Stimulated activated CD4-positive, alpha-beta T cell treated with anti-CD3 and anti-CD28 coated beads, Interleukin-15, amount 100 ng/mL, for 48 hours (primary cell): ENCODE results near the gene FRMD6.

Experiments used
- DNase-seq, 2 donors: peaks; one replicate each; pipeline ENCODE4 v3.0.0-alpha.2; 2020; ENCODE audit warnings: low read depth in 2 of 2

FRMD6 gene

DNA sequence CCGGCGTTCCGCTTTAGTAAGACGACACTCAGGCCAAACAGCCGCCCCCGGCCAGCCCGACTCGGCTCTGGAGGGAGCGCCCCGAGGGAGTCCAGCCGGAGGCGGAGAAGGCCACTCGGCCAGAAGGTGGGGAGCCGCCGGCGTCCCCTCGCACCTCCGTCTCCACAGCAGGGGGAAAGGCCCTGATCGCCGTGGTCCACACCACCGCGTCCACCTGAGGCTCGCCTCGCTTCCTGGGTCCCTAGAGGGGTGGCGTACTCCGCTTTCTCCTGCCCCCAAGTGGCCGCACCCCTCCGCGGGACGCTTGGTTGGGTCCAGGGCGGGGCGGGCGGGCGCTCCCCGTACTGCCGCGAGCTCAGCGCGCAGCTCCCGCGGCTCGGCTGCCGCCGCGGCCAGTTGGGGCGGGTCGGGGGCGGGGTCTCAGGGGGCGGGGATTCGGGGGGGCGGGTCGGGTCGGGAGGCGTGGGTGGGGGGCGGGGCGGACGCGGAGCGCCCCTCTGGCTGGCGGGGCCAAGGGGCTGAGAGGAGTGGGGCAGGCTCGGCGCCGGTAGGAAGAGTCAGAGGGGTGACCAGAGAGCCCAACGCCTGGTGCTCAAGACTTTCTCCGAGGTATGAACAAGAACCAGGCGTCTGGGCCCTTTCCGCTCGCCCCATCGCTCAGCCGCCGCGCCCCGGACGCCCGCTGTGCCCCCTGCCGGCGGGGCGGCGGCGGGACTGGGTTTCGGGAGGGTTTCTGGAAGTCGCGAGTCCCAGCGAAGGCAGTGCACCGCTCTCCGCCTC lies at the start of gene FRMD6:
Gene FRMD6, plus strand, starts transcription at position 523 of the 780 bp plus-strand sequence. CDS start 37,927 bp downstream, outside the sequence.
- DNase-seq, result peak; percentile 55 to 74

DNA sequence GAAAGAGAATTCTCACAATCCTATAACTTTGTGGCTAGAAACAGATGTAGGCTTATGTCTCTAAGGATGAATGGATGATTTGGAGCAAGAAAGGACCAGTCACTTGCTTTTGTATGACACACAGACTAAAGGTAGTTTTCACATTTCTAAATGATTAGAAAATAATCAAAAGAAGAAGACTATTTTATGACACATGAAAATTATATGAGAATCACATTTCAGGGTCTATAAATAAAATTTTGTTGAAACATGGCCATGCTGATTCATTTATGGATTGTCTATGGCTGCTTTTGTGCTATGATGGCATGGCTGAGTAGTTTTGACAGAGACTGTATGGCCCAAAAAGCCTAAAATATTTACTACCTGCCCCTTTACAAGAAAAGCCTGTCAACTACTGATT lies 49.4 kb upstream of the FRMD6 start:
- DNase-seq, result no peak

DNA sequence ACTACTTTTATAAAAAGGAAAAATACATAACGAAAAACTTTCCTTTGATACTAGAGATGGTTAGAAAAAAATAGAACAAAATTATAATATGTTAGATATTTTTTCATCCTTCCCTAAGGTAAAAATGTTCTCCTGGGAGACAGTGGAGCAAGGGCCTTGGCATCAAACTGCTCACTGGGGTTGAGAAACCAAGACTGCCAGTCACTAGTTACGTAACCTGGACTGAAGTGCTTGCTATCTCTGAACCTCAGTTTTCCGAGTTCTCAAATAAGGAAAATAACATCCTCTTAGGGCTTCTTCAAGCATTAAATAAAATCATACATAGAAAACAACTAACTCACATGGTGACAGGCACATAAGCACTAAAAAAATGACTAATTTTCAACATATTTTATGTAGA lies 48.2 kb upstream of the FRMD6 start:
- DNase-seq, result no peak

DNA sequence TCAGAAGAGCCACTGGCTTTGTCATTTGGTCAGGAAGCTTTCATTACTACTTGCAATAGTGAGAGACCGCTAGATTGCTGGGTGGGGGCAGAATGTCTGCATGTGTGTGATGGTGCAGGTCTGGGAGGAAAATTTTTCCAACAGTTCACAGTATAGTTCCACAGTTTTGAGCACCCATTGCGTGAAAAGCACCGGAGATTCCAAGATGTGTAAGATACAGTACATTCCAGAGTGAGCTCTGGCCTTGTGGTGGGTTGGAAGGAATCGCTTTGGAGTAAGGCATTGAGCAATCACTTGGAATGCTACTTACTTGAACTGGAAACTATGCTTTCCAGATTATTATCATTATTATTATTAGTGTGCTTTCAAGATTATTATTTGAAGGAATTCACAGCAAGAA lies 47.6 kb upstream of the FRMD6 start:
- DNase-seq, result no peak

DNA sequence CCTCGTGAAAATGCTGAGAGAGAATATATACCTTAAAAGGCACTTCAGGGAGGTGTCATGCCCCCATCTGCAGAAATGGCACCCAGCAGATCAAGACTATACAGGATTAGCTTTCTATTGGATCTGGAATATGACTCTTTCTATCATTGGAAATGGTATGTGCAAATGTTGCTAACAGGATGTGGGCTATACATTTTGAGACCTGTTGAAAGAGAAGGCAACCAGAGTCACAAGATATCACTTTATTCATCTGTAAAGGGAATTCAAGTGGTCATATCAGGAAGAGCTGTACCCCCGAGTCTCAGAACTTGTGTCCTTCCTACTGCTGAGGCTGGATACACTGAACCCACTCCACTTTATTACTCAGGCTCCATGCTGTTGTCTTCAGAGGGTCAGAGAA lies 46.1 kb upstream of the FRMD6 start:
- DNase-seq, result no peak

DNA sequence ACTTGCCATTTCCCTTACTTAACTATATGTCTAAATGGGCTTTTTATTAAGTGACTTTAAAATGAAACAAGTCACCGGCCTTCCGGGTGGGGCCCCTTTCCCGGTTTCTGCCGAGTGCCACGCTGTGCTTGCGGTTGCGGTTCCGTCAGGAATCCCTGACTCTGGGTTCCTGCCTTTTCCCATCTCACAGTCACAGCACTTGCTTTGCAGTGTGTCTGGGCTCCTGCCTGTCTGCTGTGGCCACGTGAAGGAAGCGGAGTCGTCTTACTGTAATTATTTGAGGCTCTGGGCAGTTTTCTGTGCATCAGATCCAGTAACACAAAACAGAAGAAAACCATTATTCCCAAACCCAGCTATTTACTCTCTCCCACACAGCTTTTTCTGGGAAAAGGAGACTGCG lies 44.0 kb upstream of the FRMD6 start:
- no peak for DNase-seq

DNA sequence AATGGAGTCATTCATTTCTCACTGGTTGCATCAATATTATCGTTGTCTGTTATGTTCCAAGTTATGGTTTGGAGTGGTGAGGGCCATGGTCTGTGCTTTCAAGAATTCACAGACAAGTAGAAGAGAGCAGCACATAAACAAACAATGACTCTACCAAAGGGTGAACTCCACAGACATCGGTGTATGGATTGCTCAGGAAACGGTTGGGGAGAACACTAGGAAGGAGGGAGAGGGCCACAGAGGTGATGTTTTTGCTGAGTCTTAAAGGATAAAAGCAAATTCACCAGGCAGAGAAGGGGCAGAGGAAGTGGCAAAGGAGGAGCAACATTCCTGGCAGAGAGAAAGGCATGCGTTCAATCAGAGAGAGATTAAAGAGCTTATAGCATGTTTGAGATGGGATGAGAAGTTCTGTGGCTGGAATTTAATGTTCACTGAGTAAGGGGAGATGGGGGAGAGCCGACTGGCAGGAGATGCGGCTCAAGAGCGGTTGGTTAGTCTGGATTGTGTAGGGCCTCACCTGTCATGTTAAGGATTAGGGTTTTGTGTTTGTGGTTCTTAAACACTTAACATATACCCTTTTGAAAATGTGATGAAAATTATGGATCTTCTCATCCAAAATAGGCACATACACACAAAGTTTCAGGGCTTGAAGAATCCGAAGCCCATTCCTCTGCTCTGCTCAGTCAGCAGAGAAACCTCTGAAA lies 42.3 kb upstream of the FRMD6 start:
- DNase-seq, result no peak

DNA sequence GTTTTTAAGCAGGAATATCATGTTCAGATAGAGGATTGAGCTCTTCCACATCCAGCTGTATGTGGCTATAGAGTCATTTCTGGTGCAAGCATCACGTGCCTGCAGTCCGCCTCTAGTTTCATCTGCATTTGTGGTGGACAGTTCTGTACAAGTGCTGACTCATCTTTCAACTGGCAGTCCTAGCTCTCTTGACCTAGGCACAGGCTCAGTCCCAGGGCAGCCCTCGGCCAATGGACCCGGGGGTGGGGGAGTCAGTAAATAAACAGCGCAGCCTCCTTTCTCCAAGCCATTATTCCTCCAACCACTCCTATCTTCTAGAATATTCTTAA lies 41.8 kb upstream of the FRMD6 start:
- no peak for DNase-seq

DNA sequence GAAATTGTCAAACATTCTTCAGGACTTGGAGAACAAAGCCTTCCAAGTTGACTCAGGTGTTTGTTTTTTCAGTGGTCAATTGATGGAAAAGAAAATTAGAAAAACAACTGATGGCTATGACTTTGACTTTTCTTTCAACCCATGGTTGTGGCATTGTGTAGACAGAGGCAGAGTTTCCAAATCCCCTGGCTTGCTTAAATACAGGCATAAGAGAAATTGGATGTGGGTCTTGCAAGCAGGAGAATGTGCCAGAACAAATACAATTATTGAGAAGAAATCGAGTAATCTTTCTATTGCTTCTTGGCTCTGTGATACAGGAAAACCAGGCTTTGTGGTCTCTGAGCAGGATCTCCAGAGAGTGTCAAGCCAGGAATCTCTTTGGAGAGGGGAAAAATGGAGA lies 40.9 kb upstream of the FRMD6 start:
- DNase-seq, result no peak

DNA sequence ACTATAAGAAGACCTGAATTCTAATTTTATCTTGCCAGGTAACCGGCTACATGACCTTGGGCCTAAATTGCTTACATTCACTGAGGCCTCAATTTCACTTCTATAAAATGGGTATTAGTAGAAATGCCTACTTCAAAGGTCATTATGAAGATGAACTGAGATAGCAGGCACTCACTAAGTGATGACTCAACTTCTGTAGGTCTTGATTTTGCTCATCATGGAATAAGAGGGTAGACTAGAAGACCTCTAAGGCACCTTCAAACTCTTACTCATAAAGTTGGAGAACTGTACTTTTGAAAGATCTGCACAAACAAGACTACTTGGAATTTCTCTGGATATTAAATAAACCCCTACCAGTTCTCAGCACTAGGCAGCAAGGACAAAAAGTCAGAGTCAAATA lies 39.3 kb upstream of the FRMD6 start:
- DNase-seq, result no peak

DNA sequence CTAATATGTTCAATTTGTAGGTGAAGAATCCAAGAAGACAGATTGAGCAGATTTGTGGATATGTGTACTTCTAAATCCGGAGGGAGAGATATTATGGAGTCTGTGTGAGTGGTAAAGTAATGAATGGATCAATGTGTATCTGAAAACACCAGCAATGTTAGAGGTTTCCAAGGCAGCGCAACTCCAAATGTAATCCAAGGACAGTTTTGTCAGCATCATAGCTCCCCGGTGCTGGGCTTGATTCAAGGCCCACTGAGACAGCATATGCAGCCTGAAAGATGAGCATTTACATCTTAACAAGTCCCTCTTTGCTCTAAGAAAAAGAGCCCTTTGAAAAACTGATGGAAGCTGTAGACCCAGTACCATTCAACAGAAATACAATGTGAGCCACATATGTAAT lies 38.3 kb upstream of the FRMD6 start:
- no peak for DNase-seq

DNA sequence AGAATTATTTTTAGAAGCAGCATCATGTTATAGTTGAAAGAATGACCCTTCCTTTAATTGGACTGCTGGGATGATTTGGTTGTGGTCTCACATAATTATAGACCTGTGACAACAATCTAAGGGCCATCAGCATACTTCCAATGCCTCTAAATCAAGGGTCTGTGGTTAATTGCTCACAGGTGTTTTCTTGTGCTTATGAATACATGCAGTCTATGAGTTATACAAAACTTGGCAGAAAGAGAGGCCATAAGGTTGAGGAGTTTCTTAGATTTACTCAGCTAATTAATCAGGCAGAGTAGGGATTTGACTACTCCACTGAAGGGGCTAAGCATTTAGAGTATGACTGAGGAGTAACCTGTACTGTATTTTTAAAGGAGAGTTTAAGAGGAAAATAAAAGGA lies 37.0 kb upstream of the FRMD6 start:
- no peak for DNase-seq

DNA sequence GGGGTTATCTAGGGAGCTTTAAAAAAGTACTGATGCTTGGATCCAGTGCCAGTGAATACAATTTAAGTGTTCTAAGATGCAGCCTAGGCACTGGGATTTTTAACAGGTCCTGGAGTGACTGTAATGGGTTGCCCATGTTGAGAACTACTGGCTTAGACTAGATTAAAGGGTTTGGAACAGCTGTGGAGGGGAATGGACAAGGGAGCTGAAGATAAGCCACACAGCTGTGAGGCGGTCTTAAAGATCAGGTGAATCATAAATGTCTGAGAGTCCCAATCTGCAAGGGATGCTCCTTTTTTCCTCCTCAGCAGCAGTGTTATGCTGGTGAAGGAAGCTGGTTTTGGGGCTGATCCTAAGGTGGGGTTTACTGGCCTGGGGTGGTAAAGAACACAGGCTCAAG lies 35.5 kb upstream of the FRMD6 start:
- no peak for DNase-seq

DNA sequence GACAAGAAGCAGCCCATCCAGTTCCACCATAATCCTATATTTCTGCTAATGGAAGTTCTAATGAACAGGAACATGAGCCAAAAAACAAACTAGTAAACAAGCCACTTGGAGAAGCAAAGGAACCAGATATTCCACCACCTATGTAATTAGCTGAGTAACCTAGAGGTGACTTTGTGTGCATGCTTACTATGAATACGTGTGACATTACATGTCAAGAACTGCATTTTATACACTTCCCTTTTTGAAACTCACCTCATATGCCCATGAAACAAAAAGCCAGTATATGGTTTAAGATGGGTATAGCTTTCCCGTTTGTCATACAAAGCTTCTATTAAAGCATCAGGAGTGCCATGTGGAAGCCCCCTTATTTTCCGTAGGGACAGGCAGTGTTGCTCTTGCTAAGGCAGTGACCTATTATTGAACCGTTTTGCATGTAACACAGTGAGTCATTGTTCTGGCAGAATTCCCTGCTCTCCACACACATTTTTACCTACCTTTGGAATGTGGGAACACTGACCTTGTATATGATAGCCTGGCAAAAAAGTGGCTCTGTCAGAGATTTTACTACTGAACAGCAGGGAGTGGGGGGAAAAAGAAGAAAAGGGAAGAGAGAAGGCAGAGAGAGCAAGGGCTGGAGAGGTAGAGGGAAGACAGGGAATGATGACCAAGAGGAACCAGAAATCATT lies 34.8 kb upstream of the FRMD6 start:
- no peak for DNase-seq

DNA sequence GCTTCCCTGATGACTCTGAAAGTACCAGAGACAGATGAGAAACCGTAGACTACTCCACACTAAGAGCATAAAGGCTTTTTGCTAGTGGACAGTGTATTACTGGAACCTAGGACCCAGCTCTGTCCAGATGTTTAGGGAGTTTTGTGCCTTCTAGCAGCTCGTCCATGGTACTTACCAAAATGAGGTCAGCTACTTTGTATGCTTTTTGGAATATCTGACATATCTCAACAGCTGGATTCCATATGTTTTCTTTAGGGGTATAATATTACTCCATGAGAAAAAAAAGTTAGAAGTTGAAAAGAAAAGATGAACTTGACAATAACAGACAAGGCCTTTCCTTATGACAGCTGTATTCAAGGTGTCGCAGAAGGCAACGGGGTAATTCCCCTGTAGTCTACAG lies 32.1 kb upstream of the FRMD6 start:
- no peak for DNase-seq

DNA sequence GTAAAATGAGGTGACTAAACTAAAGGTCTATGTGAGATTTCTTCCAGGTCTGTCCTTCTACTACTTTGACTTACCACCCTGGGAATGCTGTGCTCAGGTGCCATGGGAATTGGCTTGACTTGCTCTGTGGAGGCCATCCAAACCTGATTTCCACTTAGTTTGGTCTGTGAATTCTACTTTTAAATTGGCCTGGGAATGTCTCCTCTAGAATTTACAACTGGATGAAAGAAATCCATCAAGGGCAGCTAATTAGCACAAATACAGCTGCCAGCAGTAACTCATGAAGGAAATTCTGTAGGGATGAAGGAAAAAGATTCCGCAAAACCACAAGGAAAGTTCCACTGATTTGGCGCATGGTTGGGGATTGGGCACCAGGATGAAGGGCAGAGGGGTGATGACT lies 31.7 kb upstream of the FRMD6 start:
- no peak for DNase-seq

DNA sequence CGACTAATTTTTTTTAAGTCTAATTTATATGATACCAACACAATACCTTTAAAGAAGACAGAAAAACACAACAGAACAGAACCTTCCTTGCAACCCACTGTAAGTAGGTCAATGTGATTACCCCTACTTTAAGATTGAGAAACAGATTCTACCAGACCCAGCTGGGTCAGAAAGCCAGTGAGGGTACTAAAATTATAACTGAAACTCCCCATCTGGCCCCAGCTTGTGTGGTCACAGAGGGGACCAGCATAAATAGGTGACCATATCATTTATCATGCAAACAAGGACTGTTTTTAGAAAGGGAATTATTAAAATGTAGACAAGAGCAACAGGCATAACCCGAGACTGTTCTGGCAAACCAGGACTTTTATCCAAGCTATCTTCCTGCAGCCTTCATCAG lies 30.1 kb upstream of the FRMD6 start:
- no peak for DNase-seq

DNA sequence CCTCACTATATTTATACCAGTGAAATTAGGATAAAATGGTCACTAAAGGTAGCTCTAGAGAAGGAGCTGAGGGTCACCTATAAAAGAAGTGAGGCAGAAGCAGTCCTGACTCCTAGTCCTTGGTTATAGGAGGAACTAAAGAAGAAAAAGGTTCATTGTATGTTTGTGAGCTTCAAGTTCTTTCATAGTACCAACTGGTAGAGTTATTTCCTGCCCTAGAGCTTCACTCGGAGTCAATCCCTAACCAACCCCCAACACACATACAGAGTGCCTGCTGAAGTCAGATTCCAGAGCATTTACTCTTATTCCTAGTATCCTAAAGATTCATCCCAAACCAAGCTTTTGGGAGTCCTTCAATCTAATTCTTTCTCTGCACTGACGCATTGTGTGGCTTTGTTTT lies 29.3 kb upstream of the FRMD6 start:
- no peak for DNase-seq

DNA sequence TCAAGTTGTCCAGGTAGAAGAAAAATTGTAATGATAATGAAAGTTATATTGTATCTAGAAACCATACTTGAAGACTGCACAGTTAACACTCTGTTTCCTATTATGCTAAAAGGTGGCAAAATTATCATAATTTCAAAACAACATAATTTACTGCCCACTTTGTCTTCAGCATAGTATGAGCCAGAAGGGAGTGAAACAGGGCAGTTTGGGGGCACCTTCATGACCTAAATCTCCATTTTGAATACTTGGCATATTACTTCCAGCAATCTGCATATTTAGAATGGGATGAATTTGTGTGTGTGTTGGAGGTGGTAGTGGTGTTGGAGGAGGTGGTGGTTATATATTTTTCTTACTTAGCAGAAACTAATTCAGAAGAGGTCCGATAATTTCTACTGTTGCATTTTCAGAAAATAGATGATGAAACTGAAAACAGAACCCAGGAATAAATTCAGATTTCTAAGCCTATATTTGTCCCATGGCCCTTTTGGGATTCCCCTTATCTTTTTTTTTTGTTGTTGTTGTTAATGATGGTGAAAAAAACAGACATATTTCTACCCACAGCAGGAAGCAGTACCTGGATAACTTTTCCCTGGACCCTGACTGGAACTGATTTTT lies 26.6 kb upstream of the FRMD6 start:
- no peak for DNase-seq

DNA sequence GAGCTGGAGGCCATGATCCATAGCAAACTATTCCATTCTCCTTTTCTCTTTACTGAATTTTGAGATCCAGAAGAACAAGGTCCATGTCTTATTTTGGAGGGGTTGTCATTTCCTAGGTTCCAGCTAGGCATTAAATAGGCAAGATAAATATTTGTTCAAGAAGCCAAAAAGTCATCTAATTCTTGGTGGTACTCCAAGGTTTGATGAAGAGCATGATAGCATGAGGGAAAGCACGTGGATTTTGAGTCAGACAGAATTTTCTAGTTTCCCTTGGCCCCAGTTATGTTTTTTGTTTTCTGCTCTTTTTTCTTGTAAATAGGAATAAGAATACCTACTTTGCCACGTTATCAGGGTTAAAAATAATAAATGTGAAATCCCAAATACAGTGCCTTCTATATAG lies 25.5 kb upstream of the FRMD6 start:
- DNase-seq, result no peak

DNA sequence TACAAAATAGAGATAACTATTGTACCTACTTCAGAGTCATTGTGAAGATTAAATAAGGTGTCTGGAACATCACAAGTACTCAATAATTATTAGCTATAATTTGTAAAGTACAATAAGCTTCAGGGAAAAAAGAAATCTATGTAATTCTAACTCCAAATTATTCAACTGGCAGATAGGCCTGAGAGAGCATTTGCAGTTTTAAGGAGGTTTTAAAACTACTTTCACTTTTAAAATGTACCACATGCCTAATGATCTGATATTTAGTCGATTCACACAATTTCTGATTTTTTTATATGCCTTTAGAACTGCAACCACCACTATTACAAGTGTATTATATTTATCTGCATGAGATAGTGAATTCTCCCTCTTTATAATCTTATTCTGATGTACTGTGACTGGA lies 24.9 kb upstream of the FRMD6 start:
- no peak for DNase-seq

DNA sequence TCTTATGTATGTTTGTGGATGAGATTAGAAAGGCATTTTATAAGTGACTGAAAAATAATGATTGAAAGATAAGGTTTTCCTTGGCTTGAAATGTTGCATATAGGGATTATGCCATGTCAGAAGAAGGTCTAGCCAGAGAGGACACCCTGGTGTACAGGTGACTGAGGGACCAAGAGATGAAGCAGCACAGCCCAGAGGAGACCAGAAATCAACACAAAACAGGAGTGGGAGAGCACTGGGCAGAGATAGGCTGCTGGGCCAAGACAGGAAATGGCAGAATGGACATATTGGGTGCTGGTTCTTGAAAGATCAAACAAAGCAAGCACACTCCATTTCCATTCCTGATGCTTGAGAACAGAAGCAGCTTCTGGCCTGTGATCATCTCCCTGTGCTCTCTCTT lies 24.4 kb upstream of the FRMD6 start:
- DNase-seq, result no peak

DNA sequence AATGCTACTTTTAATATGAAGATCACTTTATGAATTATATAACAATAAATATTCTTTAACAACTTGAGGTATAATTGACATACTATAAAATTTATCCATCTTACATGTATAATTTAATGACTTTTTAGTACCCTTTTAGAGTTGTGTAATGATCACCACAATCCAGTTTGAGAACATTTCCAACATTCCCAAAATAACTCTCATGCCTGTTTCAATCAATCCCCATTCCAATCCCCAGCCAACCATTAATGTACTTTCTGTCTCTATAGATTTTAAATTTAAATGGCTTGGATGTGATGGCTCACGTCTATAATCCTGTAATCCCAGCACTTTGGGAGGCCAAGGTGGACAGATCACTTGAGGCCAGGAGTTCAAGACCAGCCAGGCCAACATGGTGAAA lies 23.5 kb upstream of the FRMD6 start:
- DNase-seq, result no peak
